Fibroblast of lung (primary cell): Measurements from ENCODE around the gene TSEN2. TPM values are rescaled to one million over a fixed set of nuclear protein-coding genes. Genes with fewer than 3 reads are reported as not detected.
"Not testable (repeated sequence)": the region's sequence is repeated elsewhere in the genome, so short reads cannot be mapped to it uniquely, and the experiment has no call there.

Experiments used
- DNase-seq, 2 donors: peaks; one replicate each; pipeline versions ENCODE4 v3.0.0 to v3.0.0-alpha.2; 2010; ENCODE audit warnings: low read depth in 2 of 2
- H2AFZ ChIP-seq: 2 replicates; pipeline ENCODE4 v1.5.1; 2012; ENCODE audit warnings: low read length, control low read depth, inconsistent platforms
- H3K27ac ChIP-seq: 2 replicates; pipeline ENCODE4 v1.5.1; 2011; ENCODE audit warnings: low read length, control low read depth; ENCODE audit not compliant: insufficient read depth
- H3K27me3 ChIP-seq: 2 replicates; pipeline ENCODE4 v1.5.1; 2011; ENCODE audit warnings: mild to moderate bottlenecking, low read length; ENCODE audit not compliant: control insufficient read depth, insufficient read depth
- H3K36me3 ChIP-seq: 2 replicates; pipeline ENCODE4 v1.5.1; 2011; ENCODE audit warnings: low read length; ENCODE audit not compliant: control insufficient read depth, insufficient read depth
- H3K4me1 ChIP-seq: 2 replicates; pipeline ENCODE4 v1.5.1; 2011; ENCODE audit warnings: low read length; ENCODE audit not compliant: control insufficient read depth, insufficient read depth; ENCODE audit errors: extremely low read depth
- H3K4me2 ChIP-seq: 2 replicates; pipeline ENCODE4 v1.5.1; 2011; ENCODE audit warnings: low read length, control low read depth; ENCODE audit not compliant: insufficient read depth; ENCODE audit errors: extremely low read depth
- H3K4me3 ChIP-seq, 4 experiments: fragments of 200-600 bp in 1 of 4; sonication (generic) in 1 of 4; replicated peaks in 1 of 4; 2 replicates each; pipeline ENCODE4 v1.5.1; 2011 to 2016; ENCODE audit warnings: low read length in 4 of 4, low read depth in 3 of 4, mild to moderate bottlenecking in 3 of 4, control low read depth in 2 of 4, inconsistent platforms in 1 of 4, mixed read lengths in 1 of 4; ENCODE audit not compliant: insufficient read depth in 1 of 4; ENCODE audit errors: control extremely low read depth in 1 of 4
- H3K79me2 ChIP-seq: 2 replicates; pipeline ENCODE4 v1.5.1; 2012; ENCODE audit warnings: mild to moderate bottlenecking, low read length, inconsistent platforms; ENCODE audit not compliant: control insufficient read depth, insufficient read depth
- H3K9ac ChIP-seq: 2 replicates; pipeline ENCODE4 v1.5.1; 2011; ENCODE audit warnings: mild to moderate bottlenecking, low read length, control low read depth; ENCODE audit not compliant: insufficient read depth
- H3K9me3 ChIP-seq: 2 replicates; pipeline ENCODE4 v1.5.1; 2012; ENCODE audit warnings: low read depth, low read length; ENCODE audit not compliant: control insufficient read depth, insufficient read depth
- H4K20me1 ChIP-seq: 2 replicates; pipeline ENCODE4 v1.5.1; 2011; ENCODE audit warnings: low read length; ENCODE audit not compliant: control insufficient read depth, insufficient read depth; ENCODE audit errors: extremely low read depth
- CTCF ChIP-seq, 2 donors: IDR thresholded peaks in 1 of 2; conservative IDR thresholded peaks in 1 of 2; 1 replicate in 1 of 2; 2 replicates in 1 of 2; pipeline ENCODE4 v1.5.1; 2011 to 2012; ENCODE audit warnings: low read length in 2 of 2, control low read depth in 1 of 2, inconsistent platforms in 1 of 2, low read depth in 1 of 2, mild to moderate bottlenecking in 1 of 2
- EZH2 ChIP-seq: IDR thresholded peaks from 2 replicates; pipeline ENCODE4 v1.5.1; 2012; ENCODE audit warnings: low read length, control low read depth, mild to moderate bottlenecking; ENCODE audit errors: missing control alignments
- polyA plus RNA-seq, 2 donors: library from polyadenylated mRNA; depleted of rRNA in 1 of 2; stranded (reverse) in 1 of 2; unstranded in 1 of 2; fragments of >200 nt; gene quantifications; 2 replicates each; pipeline ENCODE4 v1.2.1, GENCODE V29; 2011 to 2012; ENCODE audit warnings: missing spikeins in 1 of 2
- total RNA-seq: library from RNA; depleted of rRNA; stranded (reverse); fragments of >200 nt; gene quantifications from 2 replicates; pipeline ENCODE4 v1.2.1, GENCODE V29; 2014

TSEN2 gene
- total and polyA plus RNA-seq, 2 donors (not counting 1 experiment from before 2014, with no cell fraction given), result 9.8 to 14.4 TPM

- no peaks in the 10 kb centered on the region for H3K9me3 ChIP-seq
- H3K9ac ChIP-seq, result no peak overlapping the region
- no peaks in the 10 kb centered on the region for H3K27me3 ChIP-seq
- DNase-seq, result no peak
- no peaks in the 10 kb centered on the region for H3K36me3 ChIP-seq
- H4K20me1 ChIP-seq, result no peaks in the 10 kb centered on the region
- no peak overlapping the region for H2AFZ ChIP-seq
- H3K4me2 ChIP-seq, result no peak overlapping the region
- TF ChIP-seq CTCF (conservative IDR thresholded peaks at IDR 0.05 in 1 of 2, IDR thresholded peaks at IDR 0.05 in 1 of 2; ENCODE audit: low read depth in 1 of 2, low read length in 2 of 2), result no peak
- TF ChIP-seq EZH2, result no peak
- H3K79me2 ChIP-seq, result no peaks in the 10 kb centered on the region
- H3K4me3 ChIP-seq, result no peak overlapping the region
- H3K4me1 ChIP-seq, result peaks cover 5% of the 10 kb centered on the region
- H3K27ac ChIP-seq, result no peak overlapping the region
These were observed 7.0 kb upstream of the TSEN2 start for GRCh38 chr3:12477256-12477655.

GRCh38 chr3:12478326-12478725, 6.0 kb upstream of the TSEN2 start:
- no peak for DNase-seq
- H3K27ac ChIP-seq, result no peak overlapping the region

GRCh38 chr3:12479198-12479597, 5.1 kb upstream of the TSEN2 start:
- H3K27ac ChIP-seq, H3K79me2 ChIP-seq: not testable (repeated sequence)

More at GRCh38 chr3:12478326-12478725, 6.0 kb upstream of the TSEN2 start:
- Histone ChIP-seq H3K36me3 (no peaks in the 10 kb centered on the region), H3K9ac (no peak overlapping the region), H3K27me3 (no peaks in the 10 kb centered on the region), H4K20me1 (no peaks in the 10 kb centered on the region), H3K9me3 (no peaks in the 10 kb centered on the region), H2AFZ (no peak overlapping the region), H3K4me1 (peaks cover 5% of the 10 kb centered on the region), H3K4me2 (no peak overlapping the region), H3K79me2 (no peaks in the 10 kb centered on the region), H3K4me3 (no peak overlapping the region)
- TF ChIP-seq EZH2, result no peak
- no peak for TF ChIP-seq CTCF (conservative IDR thresholded peaks at IDR 0.05 in 1 of 2, IDR thresholded peaks at IDR 0.05 in 1 of 2; ENCODE audit: low read depth in 1 of 2, low read length in 2 of 2)

More at GRCh38 chr3:12479198-12479597, 5.1 kb upstream of the TSEN2 start:
- H3K9me3 ChIP-seq, H4K20me1 ChIP-seq, H3K27me3 ChIP-seq, H2AFZ ChIP-seq, H3K4me3 ChIP-seq, H3K9ac ChIP-seq, DNase-seq, H3K4me2 ChIP-seq, H3K36me3 ChIP-seq: not testable (repeated sequence)
- peaks cover 12% of the 10 kb centered on the region for H3K4me1 ChIP-seq
